Ishikawa (cell line): ENCODE results near the gene SPRED2.

Source experiments
- EP300 ChIP-seq: IDR thresholded peaks from 2 replicates; pipeline ENCODE4 v1.6.1; 2012; ENCODE audit warnings: borderline replicate concordance
- FOXM1 ChIP-seq: IDR thresholded peaks from 2 replicates; pipeline ENCODE4 v1.6.1; 2012; ENCODE audit warnings: low read depth, borderline replicate concordance
- MAX ChIP-seq: IDR thresholded peaks from 2 replicates; pipeline ENCODE4 v1.6.1; 2012
- NFIC ChIP-seq: IDR thresholded peaks from 2 replicates; pipeline ENCODE4 v1.6.1; 2012
- RAD21 ChIP-seq: IDR thresholded peaks from 2 replicates; pipeline ENCODE4 v1.6.1; 2012; ENCODE audit warnings: low read depth
- REST ChIP-seq: IDR thresholded peaks from 2 replicates; pipeline ENCODE4 v1.6.1; 2012; ENCODE audit warnings: low read depth, mild to moderate bottlenecking
- TAF1 ChIP-seq: IDR thresholded peaks from 2 replicates; pipeline ENCODE4 v1.6.1; 2012; ENCODE audit warnings: low read depth, mild to moderate bottlenecking
- TCF12 ChIP-seq: IDR thresholded peaks from 2 replicates; pipeline ENCODE4 v1.6.1; 2012; ENCODE audit warnings: low read depth
- TEAD4 ChIP-seq: IDR thresholded peaks from 2 replicates; pipeline ENCODE4 v1.6.1; 2012
- USF1 ChIP-seq: IDR thresholded peaks from 2 replicates; pipeline ENCODE4 v1.6.1; 2012

GRCh38 chr2:65471409-65471808 is 39.0 kb upstream of the SPRED2 start:
- TF ChIP-seq FOXM1 (no peak), EP300 (no peak), TEAD4 (no peak), USF1 (no peak), NFIC (no peak), TCF12 (no peak), TAF1 (no peak), REST (no peak), RAD21 (no peak), MAX (no peak)
